ENCODE data around the gene PRDM9. TPM values are rescaled to one million over a fixed set of nuclear protein-coding genes. Genes with fewer than 3 reads are reported as not detected.
"Not testable (repeated sequence)": the region's sequence is repeated elsewhere in the genome, so short reads cannot be mapped to it uniquely, and the experiment has no call there.

The PRDM9 gene
- total RNA-seq, 1 donor from 2014 or later = not detected

- H3K9ac ChIP-seq (ENCODE audit: low read depth in 1 of 3, low read length in 3 of 3) = no peak overlapping the region
- H3K4me3 ChIP-seq (ENCODE audit: low read length in 3 of 3) = no peak overlapping the region
- no peaks in the 10 kb centered on the region for H3K36me3 ChIP-seq (ENCODE audit: control insufficient read depth in 3 of 3, insufficient read depth in 3 of 3, low read length in 3 of 3)
- no peaks in the 10 kb centered on the region for H3K9me3 ChIP-seq (ENCODE audit: control insufficient read depth in 3 of 3, low read length in 3 of 3)
- H3K27ac ChIP-seq (ENCODE audit: low read depth, low read length) = no peak overlapping the region
- H3K4me1 ChIP-seq (ENCODE audit: control insufficient read depth in 3 of 3, insufficient read depth in 3 of 3, low read length in 3 of 3) = no peaks in the 10 kb centered on the region
- no peaks in the 10 kb centered on the region for H3K27me3 ChIP-seq (ENCODE audit: control insufficient read depth in 3 of 3, insufficient read depth in 3 of 3, low read length in 3 of 3)
These were observed 18.3 kb downstream of the PRDM9 start for GRCh38 chr5:23525751-23526150.

DNA sequence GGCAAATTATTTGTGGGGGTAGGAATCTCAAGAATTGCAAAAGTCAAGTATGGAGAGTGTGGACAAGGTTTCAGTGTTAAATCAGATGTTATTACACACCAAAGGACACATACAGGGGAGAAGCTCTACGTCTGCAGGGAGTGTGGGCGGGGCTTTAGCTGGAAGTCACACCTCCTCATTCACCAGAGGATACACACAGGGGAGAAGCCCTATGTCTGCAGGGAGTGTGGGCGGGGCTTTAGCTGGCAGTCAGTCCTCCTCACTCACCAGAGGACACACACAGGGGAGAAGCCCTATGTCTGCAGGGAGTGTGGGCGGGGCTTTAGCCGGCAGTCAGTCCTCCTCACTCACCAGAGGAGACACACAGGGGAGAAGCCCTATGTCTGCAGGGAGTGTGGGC is 19.2 kb downstream of the PRDM9 start:
- H3K27ac ChIP-seq (ENCODE audit: low read depth, low read length); H3K36me3 ChIP-seq (ENCODE audit: control insufficient read depth in 3 of 3, insufficient read depth in 3 of 3, low read length in 3 of 3); H3K27me3 ChIP-seq (ENCODE audit: control insufficient read depth in 3 of 3, insufficient read depth in 3 of 3, low read length in 3 of 3); H3K9ac ChIP-seq (ENCODE audit: low read depth in 1 of 3, low read length in 3 of 3); H3K4me3 ChIP-seq (ENCODE audit: low read length in 3 of 3); H3K9me3 ChIP-seq (ENCODE audit: control insufficient read depth in 3 of 3, low read length in 3 of 3); H3K4me1 ChIP-seq (ENCODE audit: control insufficient read depth in 3 of 3, insufficient read depth in 3 of 3, low read length in 3 of 3): not testable (repeated sequence)

DNA sequence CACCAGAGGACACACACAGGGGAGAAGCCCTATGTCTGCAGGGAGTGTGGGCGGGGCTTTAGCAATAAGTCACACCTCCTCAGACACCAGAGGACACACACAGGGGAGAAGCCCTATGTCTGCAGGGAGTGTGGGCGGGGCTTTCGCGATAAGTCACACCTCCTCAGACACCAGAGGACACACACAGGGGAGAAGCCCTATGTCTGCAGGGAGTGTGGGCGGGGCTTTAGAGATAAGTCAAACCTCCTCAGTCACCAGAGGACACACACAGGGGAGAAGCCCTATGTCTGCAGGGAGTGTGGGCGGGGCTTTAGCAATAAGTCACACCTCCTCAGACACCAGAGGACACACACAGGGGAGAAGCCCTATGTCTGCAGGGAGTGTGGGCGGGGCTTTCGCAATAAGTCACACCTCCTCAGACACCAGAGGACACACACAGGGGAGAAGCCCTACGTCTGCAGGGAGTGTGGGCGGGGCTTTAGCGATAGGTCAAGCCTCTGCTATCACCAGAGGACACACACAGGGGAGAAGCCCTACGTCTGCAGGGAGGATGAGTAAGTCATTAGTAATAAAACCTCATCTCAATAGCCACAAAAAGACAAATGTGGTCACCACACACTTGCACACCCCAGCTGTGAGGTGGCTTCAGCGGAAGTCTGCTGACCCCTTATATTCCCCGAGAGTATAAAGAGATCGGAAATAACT is 20.0 kb downstream of the PRDM9 start:
- not testable (repeated sequence) for H3K4me3 ChIP-seq (ENCODE audit: low read length in 3 of 3); H3K9ac ChIP-seq (ENCODE audit: low read depth in 1 of 3, low read length in 3 of 3); H3K4me1 ChIP-seq (ENCODE audit: control insufficient read depth in 3 of 3, insufficient read depth in 3 of 3, low read length in 3 of 3); H3K9me3 ChIP-seq (ENCODE audit: control insufficient read depth in 3 of 3, low read length in 3 of 3); H3K27ac ChIP-seq (ENCODE audit: low read depth, low read length); H3K27me3 ChIP-seq (ENCODE audit: control insufficient read depth in 3 of 3, insufficient read depth in 3 of 3, low read length in 3 of 3); H3K36me3 ChIP-seq (ENCODE audit: control insufficient read depth in 3 of 3, insufficient read depth in 3 of 3, low read length in 3 of 3)

- Histone ChIP-seq H3K4me1 (ENCODE audit: control insufficient read depth in 3 of 3, insufficient read depth in 3 of 3, low read length in 3 of 3) (no peaks in the 10 kb centered on the region), H3K9ac (ENCODE audit: low read depth in 1 of 3, low read length in 3 of 3) (no peak overlapping the region), H3K36me3 (ENCODE audit: control insufficient read depth in 3 of 3, insufficient read depth in 3 of 3, low read length in 3 of 3) (no peaks in the 10 kb centered on the region), H3K27me3 (ENCODE audit: control insufficient read depth in 3 of 3, insufficient read depth in 3 of 3, low read length in 3 of 3) (no peaks in the 10 kb centered on the region), H3K9me3 (ENCODE audit: control insufficient read depth in 3 of 3, low read length in 3 of 3) (no peaks in the 10 kb centered on the region), H3K4me3 (ENCODE audit: low read length in 3 of 3) (no peak overlapping the region), H3K27ac (ENCODE audit: low read depth, low read length) (no peak overlapping the region)
These were observed 21.3 kb downstream of the PRDM9 start for GRCh38 chr5:23528677-23529076.

GRCh38 chr5:23530571-23530970 is 23.2 kb downstream of the PRDM9 start:
- no peaks in the 10 kb centered on the region for H3K36me3 ChIP-seq (ENCODE audit: control insufficient read depth in 3 of 3, insufficient read depth in 3 of 3, low read length in 3 of 3)
- no peak overlapping the region for H3K27ac ChIP-seq (ENCODE audit: low read depth, low read length)
- no peaks in the 10 kb centered on the region for H3K9me3 ChIP-seq (ENCODE audit: control insufficient read depth in 3 of 3, low read length in 3 of 3)
- H3K4me3 ChIP-seq (ENCODE audit: low read length in 3 of 3) = no peak overlapping the region
- H3K27me3 ChIP-seq (ENCODE audit: control insufficient read depth in 3 of 3, insufficient read depth in 3 of 3, low read length in 3 of 3) = no peaks in the 10 kb centered on the region
- no peak overlapping the region for H3K9ac ChIP-seq (ENCODE audit: low read depth in 1 of 3, low read length in 3 of 3)
- no peaks in the 10 kb centered on the region for H3K4me1 ChIP-seq (ENCODE audit: control insufficient read depth in 3 of 3, insufficient read depth in 3 of 3, low read length in 3 of 3)

GRCh38 chr5:23571059-23571458 is 63.6 kb downstream of the PRDM9 start:
- no peaks in the 10 kb centered on the region for H3K9me3 ChIP-seq (ENCODE audit: control insufficient read depth in 3 of 3, low read length in 3 of 3)
- no peaks in the 10 kb centered on the region for H3K36me3 ChIP-seq (ENCODE audit: control insufficient read depth in 3 of 3, insufficient read depth in 3 of 3, low read length in 3 of 3)
- H3K27me3 ChIP-seq (ENCODE audit: control insufficient read depth in 3 of 3, insufficient read depth in 3 of 3, low read length in 3 of 3) = no peaks in the 10 kb centered on the region
- H3K9ac ChIP-seq (ENCODE audit: low read depth in 1 of 3, low read length in 3 of 3) = no peak overlapping the region
- no peaks in the 10 kb centered on the region for H3K4me1 ChIP-seq (ENCODE audit: control insufficient read depth in 3 of 3, insufficient read depth in 3 of 3, low read length in 3 of 3)
- no peak overlapping the region for H3K4me3 ChIP-seq (ENCODE audit: low read length in 3 of 3)
- H3K27ac ChIP-seq (ENCODE audit: low read depth, low read length) = no peak overlapping the region
